Endometrial microvascular endothelial cells (primary cell): ENCODE measurements around the gene REPIN1. TPM values are rescaled to one million over a fixed set of nuclear protein-coding genes. Genes with fewer than 3 reads are reported as not detected.

Experiments
- in situ Hi-C: cut with HindIII; loops from 2 replicates; pipeline ENCODE4 v1.10.0; 2017; ENCODE audit warnings: low sequenced_read_pairs, low pct_unique_long_range_greater_than_20kb; ENCODE audit errors: inconsistent ontology term
- total RNA-seq: library from RNA; depleted of rRNA; stranded (reverse); fragments of >200 nt; gene quantifications from one replicate; pipeline ENCODE4 v1.2.3, GENCODE V29; 2015; ENCODE audit errors: inconsistent ontology term

The REPIN1 gene
- total RNA-seq, 1 donor from 2014 or later = 125 TPM

DNA sequence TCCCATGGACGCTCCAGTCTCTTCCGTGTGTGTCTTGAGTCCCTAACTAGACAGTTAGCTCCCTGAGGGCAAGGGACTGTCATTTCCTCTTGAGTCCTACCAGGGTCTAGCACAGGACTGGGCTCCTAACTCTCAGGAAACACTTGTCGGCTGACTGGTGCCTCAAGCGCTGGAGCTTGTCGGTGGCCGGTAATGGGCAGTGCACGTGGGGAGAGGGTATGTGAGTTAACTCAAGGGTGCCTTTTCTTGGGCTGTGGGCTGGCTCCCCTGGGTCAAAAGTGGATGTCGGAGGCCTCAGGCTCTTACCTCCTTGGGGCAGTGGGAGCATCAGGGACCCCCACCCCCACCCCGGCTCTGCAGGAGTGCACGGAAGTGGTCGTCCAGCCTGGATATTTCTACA lies 43.4 kb downstream of the REPIN1 start:
- in situ Hi-C loops = no loop called here

DNA sequence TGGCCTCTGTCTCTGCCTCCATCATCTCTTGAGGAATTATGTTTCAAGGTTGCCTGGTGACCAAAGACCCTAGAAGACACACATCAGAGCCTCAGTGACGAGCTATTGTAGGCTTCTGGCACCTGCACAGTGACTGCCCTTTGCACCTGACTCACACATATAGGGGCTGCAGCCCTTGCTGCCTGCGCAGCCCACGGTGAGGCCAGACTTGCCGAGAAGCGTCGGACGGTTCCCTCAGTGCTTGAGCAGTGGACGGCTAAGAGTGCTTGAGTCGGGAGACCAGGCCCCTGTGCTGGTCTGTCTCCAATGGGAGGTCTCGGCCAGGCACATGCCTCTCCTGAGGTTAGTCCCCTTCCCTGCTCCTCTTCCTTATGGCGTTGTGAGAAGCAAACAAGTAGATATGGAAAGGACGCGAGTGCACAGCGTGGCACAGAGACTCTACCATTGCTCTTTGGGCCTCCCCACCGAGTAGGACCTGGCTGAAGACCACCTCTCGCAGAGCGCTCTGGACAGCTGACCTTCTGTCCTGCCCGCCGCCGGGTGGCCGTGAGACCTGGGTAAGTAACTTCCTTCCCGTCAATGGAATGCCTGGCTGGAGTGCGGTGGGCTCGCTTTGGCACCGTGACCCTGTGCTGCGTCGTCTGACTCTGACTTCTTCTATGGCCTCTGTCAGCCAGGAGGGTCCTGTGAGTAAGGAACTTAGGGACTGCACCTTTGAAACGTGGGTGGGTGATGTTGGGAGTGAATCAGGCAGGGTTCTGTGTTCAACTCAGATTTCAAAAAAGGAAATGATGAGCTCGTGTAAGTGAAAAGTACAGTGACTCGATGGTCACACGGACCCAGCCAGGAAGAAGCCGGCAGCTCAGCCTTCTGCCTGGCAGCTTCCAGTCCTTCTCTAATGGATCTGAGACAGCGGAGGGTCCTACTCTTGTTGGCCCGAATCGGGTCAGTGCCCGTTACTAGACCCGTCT lies 44.2 kb downstream of the REPIN1 start:
- in situ Hi-C loops = no loop called here

DNA sequence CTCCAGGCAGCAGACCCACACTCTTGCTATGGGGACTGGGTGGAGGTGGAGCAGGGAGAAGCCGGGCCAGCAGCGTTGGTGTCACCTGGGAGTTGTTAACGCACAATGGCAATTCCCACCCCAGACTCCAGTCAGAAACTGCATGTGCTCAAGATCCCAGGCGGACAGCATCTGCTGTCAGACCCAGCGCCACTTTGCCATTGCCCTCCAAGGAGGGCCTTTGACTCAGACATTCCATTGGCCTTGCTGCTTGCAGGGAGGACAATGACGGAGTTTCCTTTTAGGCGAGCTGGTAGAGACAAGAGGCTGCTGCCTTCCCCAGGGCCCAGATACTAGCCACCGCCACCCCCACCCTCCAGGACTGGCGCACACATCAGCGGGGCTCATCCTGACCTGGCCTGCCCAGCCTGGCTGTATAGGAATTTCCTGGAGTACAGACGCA lies 45.0 kb downstream of the REPIN1 start:
- in situ Hi-C loops = no loop called here

DNA sequence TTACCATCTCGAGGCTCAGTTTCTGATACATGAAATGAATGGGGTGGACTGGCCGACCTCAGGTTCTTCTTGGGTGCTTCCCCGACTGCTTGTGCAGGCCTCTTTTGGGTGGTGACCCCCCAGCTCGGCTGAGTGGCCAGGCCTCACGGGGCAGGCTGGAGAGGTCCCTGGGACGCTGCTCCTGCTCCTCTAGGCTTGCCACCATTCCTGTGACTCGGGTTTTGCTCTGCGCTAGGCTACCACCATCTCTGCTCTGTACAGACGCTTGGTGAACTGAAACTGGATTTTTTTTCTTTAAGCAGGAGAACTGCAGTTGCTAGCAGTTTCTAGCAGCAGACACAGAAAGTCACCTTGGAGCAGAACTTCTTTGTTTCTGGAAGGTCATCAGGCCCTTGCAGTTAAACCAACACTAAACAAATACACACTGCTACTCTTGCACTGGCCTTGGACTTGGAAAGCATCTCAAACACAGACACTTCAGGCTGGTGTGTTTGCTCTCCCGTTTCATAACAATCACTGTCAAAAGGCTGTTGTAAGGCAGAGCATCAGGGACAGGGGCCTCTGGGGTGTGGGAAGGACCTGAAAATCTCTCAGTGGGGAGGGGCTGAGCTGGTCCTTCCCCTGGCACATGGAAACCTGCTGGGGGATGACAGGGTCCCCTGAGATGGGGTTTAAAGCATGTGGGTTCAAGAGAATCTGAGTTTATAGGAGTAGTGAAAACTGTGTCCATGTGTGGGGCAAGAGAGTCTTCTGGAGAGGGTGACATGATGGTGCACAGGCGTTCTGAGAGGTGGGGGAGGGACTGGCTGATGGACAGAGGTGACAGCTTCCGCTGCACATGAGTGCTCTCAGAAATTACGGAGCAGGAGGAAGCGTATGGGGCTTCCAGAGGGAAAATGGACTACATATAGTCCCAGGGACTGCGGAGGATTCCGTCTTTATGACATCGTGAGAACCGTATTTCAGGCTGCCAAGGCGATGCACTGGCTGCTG lies 46.8 kb downstream of the REPIN1 start:
- in situ Hi-C loops = no loop called here

DNA sequence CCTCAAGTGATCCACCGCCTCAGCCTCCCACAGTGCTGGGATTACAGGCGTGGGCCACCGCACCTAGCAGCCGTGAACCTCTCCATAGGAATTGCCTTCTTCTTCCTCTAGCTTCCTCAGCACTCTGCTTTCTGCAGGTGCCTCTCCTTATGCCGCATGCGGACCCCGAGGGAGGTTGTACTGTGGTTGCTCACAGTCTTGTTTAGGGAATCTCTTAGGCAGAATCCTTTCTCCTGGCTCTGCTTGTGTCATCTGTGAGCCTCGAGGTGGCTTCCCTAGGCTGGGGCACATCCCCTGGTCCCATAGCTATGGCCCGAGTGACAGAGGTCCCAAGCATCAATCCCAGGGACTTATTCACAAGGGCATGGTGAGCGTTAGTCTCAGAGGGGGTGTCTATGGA lies 48.6 kb downstream of the REPIN1 start:
- in situ Hi-C loops = no loop called here

DNA sequence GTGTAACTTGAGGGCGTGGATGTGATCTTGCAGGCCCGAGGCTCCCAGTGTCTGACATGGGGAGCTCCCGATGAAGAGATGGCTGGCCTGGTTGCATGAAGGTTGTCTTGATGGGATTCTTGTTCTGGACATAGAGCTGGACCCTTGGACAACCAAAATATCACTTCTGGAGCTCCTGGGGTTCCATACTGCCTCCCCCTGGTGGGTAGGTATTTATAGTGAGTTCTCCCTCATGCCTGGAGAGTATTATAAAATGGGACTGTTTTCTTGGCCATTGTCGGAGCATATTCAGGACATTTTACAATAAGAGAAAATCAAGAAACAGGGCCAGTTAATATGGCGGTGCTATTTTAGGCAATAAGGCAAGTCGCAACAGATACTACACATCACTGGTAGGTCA lies 49.2 kb downstream of the REPIN1 start:
- in situ Hi-C loops = no loop called here

DNA sequence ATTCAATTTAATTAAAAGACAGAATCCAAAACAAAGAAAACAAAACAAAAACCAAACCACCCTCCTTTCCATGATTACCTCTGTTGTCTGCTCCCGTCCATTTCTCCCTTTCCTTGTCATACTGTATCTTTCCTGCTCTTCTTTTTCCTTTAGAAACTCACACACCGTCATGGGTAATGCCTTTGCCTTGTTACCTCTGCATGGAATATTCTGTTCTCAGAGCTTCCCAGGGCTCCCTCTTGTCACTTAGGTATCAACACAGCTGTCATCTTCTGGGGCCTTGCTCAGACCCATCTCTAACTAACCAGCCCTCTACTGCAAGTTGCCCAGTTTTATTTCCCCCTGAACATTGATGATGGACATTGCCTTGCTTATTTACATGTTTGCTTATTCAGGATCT lies 51.6 kb downstream of the REPIN1 start:
- in situ Hi-C loops = no loop called here

DNA sequence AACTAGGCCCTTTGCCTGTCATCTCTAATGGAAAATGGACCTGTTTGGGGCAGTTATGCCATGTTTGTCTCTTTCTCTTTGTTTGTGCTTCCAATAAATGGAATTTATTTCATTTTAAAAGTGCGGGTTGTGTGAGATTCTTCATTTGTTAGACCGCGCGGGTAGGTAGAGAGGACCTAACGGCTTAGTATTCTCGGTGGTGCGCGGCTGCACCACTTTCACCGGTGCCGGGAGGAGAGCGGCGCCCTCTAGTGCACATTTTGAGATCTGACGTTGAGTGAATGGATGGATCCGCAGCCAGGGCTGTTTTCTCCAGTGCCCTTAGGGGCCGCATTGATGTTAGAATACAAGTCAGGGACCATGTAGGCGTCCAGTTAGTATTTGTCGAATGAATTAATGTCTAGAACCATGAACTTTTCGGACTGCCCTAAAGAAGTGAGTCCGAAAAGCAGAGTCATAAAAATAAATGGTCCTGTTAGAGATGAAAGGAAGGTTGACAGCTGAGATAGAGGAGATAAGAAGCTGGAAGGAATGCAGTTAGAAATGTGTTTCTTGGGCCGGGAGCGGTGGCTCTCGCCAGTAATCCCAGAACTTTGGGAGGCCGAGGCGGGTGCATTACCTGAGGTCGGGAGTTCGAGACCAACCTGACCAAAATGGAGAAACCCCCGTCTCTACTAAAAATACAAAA lies 52.5 kb downstream of the REPIN1 start:
- in situ Hi-C loops = no loop called here

DNA sequence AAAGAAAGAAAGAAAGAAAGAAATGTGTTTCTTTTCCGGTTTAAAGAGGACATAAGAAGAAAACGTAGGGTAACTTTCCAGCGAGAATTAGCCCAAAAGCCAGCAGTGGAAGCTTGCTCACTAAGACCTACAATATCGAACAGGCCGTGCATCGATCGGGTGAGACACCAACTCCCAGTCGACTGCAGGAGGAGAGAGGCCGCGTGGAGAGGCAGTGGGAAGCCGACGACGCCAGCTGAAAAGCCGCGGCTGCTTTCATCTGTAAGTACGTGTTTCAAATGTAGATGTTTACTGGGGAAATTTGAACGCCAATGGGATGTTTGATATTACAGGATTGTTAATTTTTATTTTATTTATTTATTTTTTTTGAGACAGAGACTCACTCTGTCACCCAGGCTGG lies 53.2 kb downstream of the REPIN1 start:
- in situ Hi-C loops = no loop called here

Other genes starting within 250 kb of the REPIN1 start
- gene LRRC61, start 45.5 kb upstream of the REPIN1 start, total RNA-seq = 0.56 TPM
- gene ACTR3C, start 45.3 kb upstream of the REPIN1 start, total RNA-seq = not detected
- not detected for gene RARRES2, start 27.2 kb upstream of the REPIN1 start, total RNA-seq
- gene ZNF775, start 10.5 kb downstream of the REPIN1 start, total RNA-seq = 4.5 TPM
- gene GIMAP8, start 81.8 kb downstream of the REPIN1 start, total RNA-seq = 4.5 TPM
- 7.0 TPM for gene GIMAP7, start 146.1 kb downstream of the REPIN1 start, total RNA-seq
- 43.2 TPM for gene GIMAP4, start 198.6 kb downstream of the REPIN1 start, total RNA-seq